ENCODE measurements around the gene EHF.

EHF gene

GRCh38 chr11:34613015-34613414 lies 7.9 kb upstream of the EHF start:
- no peak for DNase-seq
- no peak for TF ChIP-seq CTCF (IDR thresholded peaks at IDR 0.05; ENCODE audit: low read depth, low read length)
- Histone ChIP-seq H3K4me3 (ENCODE audit: low read depth, low read length) (no peak overlapping the region), H3K36me3 (no peaks in the 10 kb centered on the region), H3K4me1 (no peaks in the 10 kb centered on the region), H3K9me3 (no peaks in the 10 kb centered on the region), H3K27me3 (no peaks in the 10 kb centered on the region)

DNA sequence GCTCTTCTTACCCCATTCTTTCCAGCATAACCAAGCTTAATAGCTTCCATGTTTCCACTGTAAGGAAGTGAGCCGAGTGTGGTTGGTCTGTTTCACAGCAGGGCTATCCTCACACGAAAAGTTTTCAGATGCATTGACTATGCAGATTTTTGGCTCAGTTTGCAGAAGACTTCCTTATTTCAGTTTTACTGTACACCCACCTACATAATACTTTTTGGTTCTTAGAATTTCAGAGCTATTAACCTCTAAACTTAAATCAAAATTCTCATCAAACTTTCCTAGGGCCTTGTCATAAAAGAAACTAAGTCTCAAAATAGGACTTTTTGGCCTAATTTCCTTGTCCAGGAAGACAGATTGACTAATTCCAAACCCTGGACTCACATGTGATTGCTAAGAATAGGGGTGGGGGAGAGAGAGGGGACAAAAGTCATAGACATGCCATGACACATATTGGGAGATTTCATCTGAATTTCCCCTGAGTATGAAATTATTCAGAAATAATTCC lies 7.3 kb upstream of the EHF start:
- no peaks in the 10 kb centered on the region for H3K27me3 ChIP-seq
- no peaks in the 10 kb centered on the region for H3K36me3 ChIP-seq
- no peak for TF ChIP-seq CTCF (IDR thresholded peaks at IDR 0.05; ENCODE audit: low read depth, low read length)
- H3K4me1 ChIP-seq: no peaks in the 10 kb centered on the region
- DNase-seq: no peak
- no peak overlapping the region for H3K4me3 ChIP-seq (ENCODE audit: low read depth, low read length)
- no peaks in the 10 kb centered on the region for H3K9me3 ChIP-seq

GRCh38 chr11:34614344-34615104 lies 6.4 kb upstream of the EHF start:
- Histone ChIP-seq H3K36me3 (no peaks in the 10 kb centered on the region), H3K4me1 (no peaks in the 10 kb centered on the region), H3K9me3 (no peaks in the 10 kb centered on the region), H3K27me3 (no peaks in the 10 kb centered on the region), H3K4me3 (ENCODE audit: low read depth, low read length) (no peak overlapping the region)
- TF ChIP-seq CTCF (IDR thresholded peaks at IDR 0.05; ENCODE audit: low read depth, low read length): no peak
- DNase-seq: no peak

DNA sequence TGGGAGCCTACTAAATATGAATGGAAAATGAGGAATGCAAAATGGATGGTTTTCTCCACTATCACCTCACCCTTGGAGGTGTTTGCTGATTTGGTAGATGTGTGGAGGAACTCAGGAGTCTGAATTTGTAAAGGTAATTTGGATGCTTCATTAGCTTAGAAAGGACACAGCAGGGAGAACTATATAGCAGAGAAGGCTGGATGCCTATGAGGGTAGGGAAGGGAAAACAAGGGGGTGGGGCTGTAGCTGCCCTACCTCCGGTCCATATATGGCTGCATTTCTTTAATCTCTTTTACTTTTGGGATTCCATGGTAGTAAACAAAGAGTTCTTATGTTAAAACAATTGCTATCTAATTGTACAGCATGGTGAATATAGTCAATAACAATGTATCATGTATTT lies 4.8 kb upstream of the EHF start:
- Histone ChIP-seq H3K4me1 (no peaks in the 10 kb centered on the region), H3K36me3 (no peaks in the 10 kb centered on the region), H3K4me3 (ENCODE audit: low read depth, low read length) (no peak overlapping the region), H3K27me3 (no peaks in the 10 kb centered on the region; the same call in 1 of the 2 replicates), H3K9me3 (no peaks in the 10 kb centered on the region)
- no peak for TF ChIP-seq CTCF (IDR thresholded peaks at IDR 0.05; ENCODE audit: low read depth, low read length)
- no peak for DNase-seq

GRCh38 chr11:34616830-34617504 lies 3.9 kb upstream of the EHF start:
- Histone ChIP-seq H3K4me3 (ENCODE audit: low read depth, low read length) (no peak overlapping the region), H3K27me3 (no peaks in the 10 kb centered on the region; the same call in 1 of the 2 replicates), H3K9me3 (no peaks in the 10 kb centered on the region), H3K36me3 (no peaks in the 10 kb centered on the region), H3K4me1 (no peaks in the 10 kb centered on the region)
- DNase-seq: no peak
- TF ChIP-seq CTCF (IDR thresholded peaks at IDR 0.05; ENCODE audit: low read depth, low read length): no peak

GRCh38 chr11:34618406-34618805 lies 2.5 kb upstream of the EHF start:
- DNase-seq: no peak
- Histone ChIP-seq H3K4me3 (ENCODE audit: low read depth, low read length) (no peak overlapping the region), H3K27me3 (no peaks in the 10 kb centered on the region; the same call in 1 of the 2 replicates), H3K36me3 (no peaks in the 10 kb centered on the region), H3K9me3 (no peaks in the 10 kb centered on the region), H3K4me1 (no peaks in the 10 kb centered on the region)
- no peak for TF ChIP-seq CTCF (IDR thresholded peaks at IDR 0.05; ENCODE audit: low read depth, low read length)
